ENCODE results near the gene KANSL1.
"Not testable (repeated sequence)": the region's sequence is repeated elsewhere in the genome, so short reads cannot be mapped to it uniquely, and the experiment has no call there.

KANSL1 gene

GRCh38 chr17:46023783-46024388, 169.3 kb downstream of the KANSL1 start:
- H3K27ac ChIP-seq = no peak overlapping the region
- no peak for DNase-seq (ENCODE audit: low spot score)
- ChIA-PET POLR2A (ENCODE audit: low non-redundant PET) (no interaction called here), CTCF (no interaction called here)
- TF ChIP-seq CTCF (conservative IDR thresholded peaks at IDR 0.05; ENCODE audit: low read depth) = no peak

GRCh38 chr17:46023366-46023765, 169.9 kb downstream of the KANSL1 start:
- POLR2A ChIA-PET (ENCODE audit: low non-redundant PET); DNase-seq (ENCODE audit: low spot score); H3K27ac ChIP-seq; CTCF ChIA-PET: not testable (repeated sequence)

- DNase-seq (ENCODE audit: low spot score) = no peak
- ChIA-PET POLR2A (ENCODE audit: low non-redundant PET) (no interaction called here), CTCF (no interaction called here)
- TF ChIP-seq CTCF (conservative IDR thresholded peaks at IDR 0.05; ENCODE audit: low read depth) = no peak
- no peak overlapping the region for H3K27ac ChIP-seq
Measured at GRCh38 chr17:46020998-46021397, 172.2 kb downstream of the KANSL1 start.

GRCh38 chr17:46020023-46020761, 173.0 kb downstream of the KANSL1 start:
- no peak for TF ChIP-seq CTCF (conservative IDR thresholded peaks at IDR 0.05; ENCODE audit: low read depth)
- DNase-seq (ENCODE audit: low spot score) = no peak
- ChIA-PET CTCF (no interaction called here), POLR2A (ENCODE audit: low non-redundant PET) (no interaction called here)
- H3K27ac ChIP-seq = no peak overlapping the region

- CTCF ChIA-PET = interaction anchor here (0.6 kb wide), 2 partner anchors 9 to 17 kb away, joined by 3 read pairs; no protein-coding TSS in a partner anchor
- DNase-seq (ENCODE audit: low spot score); POLR2A ChIA-PET (ENCODE audit: low non-redundant PET); H3K27ac ChIP-seq: not testable (repeated sequence)
Measured at GRCh38 chr17:46019408-46019925, 173.8 kb downstream of the KANSL1 start.

DNA sequence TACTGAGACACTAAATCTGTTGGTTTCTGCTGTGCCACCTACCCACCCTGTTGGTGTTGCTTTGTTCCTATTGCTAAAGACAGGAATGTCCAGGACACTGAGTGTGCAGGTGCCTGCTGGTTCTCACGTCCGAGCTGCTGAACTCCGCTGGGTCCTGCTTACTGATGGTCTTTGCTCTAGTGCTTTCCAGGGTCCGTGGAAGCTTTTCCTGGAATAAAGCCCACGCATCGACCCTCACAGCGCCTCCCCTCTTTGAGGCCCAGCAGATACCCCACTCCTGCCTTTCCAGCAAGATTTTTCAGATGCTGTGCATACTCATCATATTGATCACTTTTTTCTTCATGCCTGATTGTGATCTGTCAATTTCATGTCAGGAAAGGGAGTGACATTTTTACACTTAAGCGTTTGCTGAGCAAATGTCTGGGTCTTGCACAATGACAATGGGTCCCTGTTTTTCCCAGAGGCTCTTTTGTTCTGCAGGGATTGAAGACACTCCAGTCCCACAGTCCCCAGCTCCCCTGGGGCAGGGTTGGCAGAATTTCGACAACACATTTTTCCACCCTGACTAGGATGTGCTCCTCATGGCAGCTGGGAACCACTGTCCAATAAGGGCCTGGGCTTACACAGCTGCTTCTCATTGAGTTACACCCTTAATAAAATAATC, 179.6 kb downstream of the KANSL1 start:
- TF ChIP-seq CTCF (conservative IDR thresholded peaks at IDR 0.05; ENCODE audit: low read depth) = no peak
- no peak overlapping the region for H3K27ac ChIP-seq
- CTCF ChIA-PET = interaction anchor here (0.6 kb wide), 1 partner anchor 16 kb away, joined by 3 read pairs; no protein-coding TSS in a partner anchor
- POLR2A ChIA-PET (ENCODE audit: low non-redundant PET) = no interaction called here
- DNase-seq (ENCODE audit: low spot score) = no peak

- no peak overlapping the region for H3K27ac ChIP-seq
- DNase-seq (ENCODE audit: low spot score) = no peak
- CTCF ChIA-PET = no interaction called here
- POLR2A ChIA-PET (ENCODE audit: low non-redundant PET) = no interaction called here
- TF ChIP-seq CTCF (conservative IDR thresholded peaks at IDR 0.05; ENCODE audit: low read depth) = no peak
Measured at GRCh38 chr17:46013127-46013501, 180.1 kb downstream of the KANSL1 start.

All from RWPE1 (cell line).